ES-I3 (cell line): ENCODE measurements around the gene DQX1.

Experiments used
- H3K36me3 ChIP-seq: 2 replicates; pipeline ENCODE4 v1.6.1; 2013; ENCODE audit warnings: mild to moderate bottlenecking, low read length, control low read depth, moderate library complexity; ENCODE audit not compliant: insufficient read depth
- H3K4me1 ChIP-seq: 2 replicates; pipeline ENCODE4 v1.6.1; 2013; ENCODE audit warnings: mild to moderate bottlenecking, control low read depth, low read length; ENCODE audit not compliant: insufficient read depth
- H3K9ac ChIP-seq: 2 replicates; pipeline ENCODE4 v1.6.1; 2013; ENCODE audit warnings: low read depth, mild to moderate bottlenecking, low read length, moderate library complexity
- H3K9me3 ChIP-seq: 2 replicates; pipeline ENCODE4 v1.6.1; 2013; ENCODE audit warnings: mild to moderate bottlenecking, low read length, moderate library complexity; ENCODE audit not compliant: control insufficient read depth, insufficient read depth

DQX1 gene

GRCh38 chr2:74559912-74560311, 33.9 kb upstream of the DQX1 start:
- no peaks in the 10 kb centered on the region for H3K9me3 ChIP-seq
- peaks cover 18% of the 10 kb centered on the region for H3K4me1 ChIP-seq
- no peak overlapping the region for H3K9ac ChIP-seq
- no peaks in the 10 kb centered on the region for H3K36me3 ChIP-seq

- no peaks in the 10 kb centered on the region for H3K9me3 ChIP-seq
- H3K4me1 ChIP-seq, result peaks cover 18% of the 10 kb centered on the region
- no peaks in the 10 kb centered on the region for H3K36me3 ChIP-seq
- H3K9ac ChIP-seq, result no peak overlapping the region
Measured at GRCh38 chr2:74558284-74559230, 32.5 kb upstream of the DQX1 start.

GRCh38 chr2:74556831-74557370, 30.9 kb upstream of the DQX1 start:
- Histone ChIP-seq H3K9ac (no peak overlapping the region), H3K9me3 (no peaks in the 10 kb centered on the region), H3K36me3 (no peaks in the 10 kb centered on the region), H3K4me1 (peaks cover 25% of the 10 kb centered on the region)

- peak overlapping the region; percentile 91; the same call in 1 of the 2 replicates for H3K9ac ChIP-seq
- no peaks in the 10 kb centered on the region for H3K36me3 ChIP-seq
- H3K4me1 ChIP-seq, result peaks cover 25% of the 10 kb centered on the region
- H3K9me3 ChIP-seq, result no peaks in the 10 kb centered on the region
Measured at GRCh38 chr2:74556159-74556558, 30.1 kb upstream of the DQX1 start.

- Histone ChIP-seq H3K36me3 (no peaks in the 10 kb centered on the region), H3K9me3 (no peaks in the 10 kb centered on the region), H3K4me1 (peaks cover 24% of the 10 kb centered on the region), H3K9ac (peak overlapping the region; percentile 91; the same call in 1 of the 2 replicates)
Measured at GRCh38 chr2:74555610-74556103, 29.6 kb upstream of the DQX1 start.

- Histone ChIP-seq H3K36me3 (no peaks in the 10 kb centered on the region), H3K4me1 (peaks cover 17% of the 10 kb centered on the region), H3K9me3 (no peaks in the 10 kb centered on the region), H3K9ac (peak overlapping the region; percentile 91)
Measured at GRCh38 chr2:74554820-74555531, 28.9 kb upstream of the DQX1 start.

GRCh38 chr2:74553892-74554819, 28.1 kb upstream of the DQX1 start, which contains the start of the genes DOK1 and LOXL3:
TSS of gene DOK1 (plus strand) at chr2:74554720. CDS start at chr2:74554755, 35 bp downstream.
TSS of gene LOXL3 (minus strand) at chr2:74553942. CDS start at chr2:74552634, 1,308 bp downstream.
- Histone ChIP-seq H3K9ac (peak within 1 kb of the TSS; percentile 91), H3K36me3 (no peaks in the 10 kb centered on the region), H3K4me1 (peaks cover 11% of the 10 kb centered on the region), H3K9me3 (no peaks in the 10 kb centered on the region)

- Histone ChIP-seq H3K9ac (peak overlapping the region; percentile 91; the same call in 1 of the 2 replicates), H3K36me3 (no peaks in the 10 kb centered on the region), H3K9me3 (no peaks in the 10 kb centered on the region), H3K4me1 (peaks cover 11% of the 10 kb centered on the region)
Measured at GRCh38 chr2:74552914-74553811, 27.1 kb upstream of the DQX1 start.

GRCh38 chr2:74551942-74552913, 26.2 kb upstream of the DQX1 start:
- Histone ChIP-seq H3K4me1 (peaks cover 11% of the 10 kb centered on the region), H3K36me3 (no peaks in the 10 kb centered on the region), H3K9ac (no peak overlapping the region), H3K9me3 (no peaks in the 10 kb centered on the region)

GRCh38 chr2:74551530-74551929, 25.5 kb upstream of the DQX1 start:
- no peaks in the 10 kb centered on the region for H3K36me3 ChIP-seq
- H3K4me1 ChIP-seq, result peaks cover 11% of the 10 kb centered on the region
- H3K9me3 ChIP-seq, result no peaks in the 10 kb centered on the region
- no peak overlapping the region for H3K9ac ChIP-seq

- H3K36me3 ChIP-seq, result no peaks in the 10 kb centered on the region
- H3K4me1 ChIP-seq, result peaks cover 7% of the 10 kb centered on the region; the same call in 1 of the 2 replicates
- H3K9me3 ChIP-seq, result no peaks in the 10 kb centered on the region
- H3K9ac ChIP-seq, result no peak overlapping the region
Measured at GRCh38 chr2:74550231-74550630, 24.2 kb upstream of the DQX1 start.
